H1 (cell line): Measurements from ENCODE around the gene TBC1D22A. TPM values are rescaled to one million over a fixed set of nuclear protein-coding genes. Genes with fewer than 3 reads are reported as not detected.

Experiments used
- CTCF ChIA-PET: fragments of 300-600 bp; sonication (Branson Sonifier 250); formaldehyde crosslinking; loops from one replicate; lab custom pipeline; 2021; ENCODE audit not compliant: partially characterized antibody; lab: Charles Lee
- POLR2A ChIA-PET: fragments of 300-600 bp; sonication (Branson Sonifier 250); formaldehyde crosslinking; loops from one replicate; lab custom pipeline; 2021; ENCODE audit warnings: inconsistent platforms; ENCODE audit not compliant: partially characterized antibody; lab: Charles Lee
- DNase-seq, 2 experiments: peaks; one replicate each; pipeline versions ENCODE4 v3.0.0 to v3.0.0-alpha.2; 2010 to 2022; ENCODE audit warnings: low spot score in 2 of 2, low read depth in 1 of 2, mixed read lengths in 1 of 2
- FAIRE-seq: peaks from 2 replicates; lab custom pipeline; 2011; peaks lifted over from hg19 to GRCh38; lab: Jason Lieb, UNC
- H2AFZ ChIP-seq: 2 replicates; pipeline ENCODE4 v1.8.1; 2012; ENCODE audit warnings: low read length, inconsistent platforms
- H2AK5ac ChIP-seq: 2 replicates; pipeline ENCODE4 v1.6.1; 2013; ENCODE audit warnings: low read depth, low read length
- H2BK120ac ChIP-seq: replicated peaks from 2 replicates; pipeline ENCODE3; 2013; ENCODE audit warnings: low read depth, low read length, inconsistent platforms
- H2BK12ac ChIP-seq: 2 replicates; pipeline ENCODE4 v1.6.1; 2013; ENCODE audit warnings: low read depth, low read length
- H2BK15ac ChIP-seq: 2 replicates; pipeline ENCODE4 v1.6.1; 2013; ENCODE audit warnings: low read length
- H2BK20ac ChIP-seq: 2 replicates; pipeline ENCODE4 v1.6.1; 2013; ENCODE audit warnings: low read length
- H2BK5ac ChIP-seq: 2 replicates; pipeline ENCODE4 v1.6.1; 2013; ENCODE audit warnings: low read depth, low read length
- H3K14ac ChIP-seq: 2 replicates; pipeline ENCODE4 v1.6.1; 2013; ENCODE audit warnings: inconsistent platforms; ENCODE audit not compliant: insufficient read length
- H3K18ac ChIP-seq: 2 replicates; pipeline ENCODE4 v1.6.1; 2013; ENCODE audit warnings: low read length; ENCODE audit errors: extremely low read depth
- H3K23ac ChIP-seq: 2 replicates; pipeline ENCODE4 v1.6.1; 2013; ENCODE audit warnings: inconsistent platforms; ENCODE audit not compliant: insufficient read length
- H3K23me2 ChIP-seq: 2 replicates; pipeline ENCODE4 v1.6.1; 2013; ENCODE audit warnings: low read depth, low read length
- H3K27ac ChIP-seq: 2 replicates; pipeline ENCODE4 v1.6.1; 2011; ENCODE audit warnings: low read depth, low read length, inconsistent platforms
- H3K27me3 ChIP-seq, 4 experiments: replicated peaks in 1 of 4; 1 replicate in 1 of 4; 2 replicates in 3 of 4; pipeline versions ENCODE4 v1.6.1 to v1.8.1; 2011 to 2013; ENCODE audit warnings: low read length in 3 of 4, mild to moderate bottlenecking in 3 of 4, inconsistent platforms in 2 of 4, mixed read lengths in 2 of 4, moderate library complexity in 1 of 4; ENCODE audit not compliant: control insufficient read depth in 3 of 4, insufficient read depth in 3 of 4; ENCODE audit errors: extremely low read depth in 1 of 4
- H3K36me3 ChIP-seq, 4 experiments: 2 replicates each; pipeline versions ENCODE4 v1.6.1 to v1.8.1; 2011 to 2013; ENCODE audit warnings: mild to moderate bottlenecking in 4 of 4, low read length in 3 of 4, moderate library complexity in 2 of 4, control low read depth in 1 of 4, inconsistent platforms in 1 of 4; ENCODE audit not compliant: insufficient read depth in 4 of 4, control insufficient read depth in 2 of 4
- H3K4ac ChIP-seq: replicated peaks from 2 replicates; pipeline ENCODE3; 2013; ENCODE audit warnings: low read length, low read depth, mixed read lengths, inconsistent platforms; ENCODE audit not compliant: insufficient read length
- H3K4me1 ChIP-seq, 4 experiments: replicated peaks in 1 of 4; 1 replicate in 1 of 4; 2 replicates in 3 of 4; pipeline versions ENCODE4 v1.6.1 to v1.8.1; 2011 to 2013; ENCODE audit warnings: low read length in 3 of 4, inconsistent platforms in 2 of 4, mixed read lengths in 1 of 4; ENCODE audit not compliant: insufficient read depth in 4 of 4, control insufficient read depth in 3 of 4
- H3K4me2 ChIP-seq, 2 experiments: 2 replicates each; pipeline versions ENCODE4 v1.6.1 to v1.8.1; 2011 to 2013; ENCODE audit warnings: low read depth in 2 of 2, low read length in 2 of 2, control low read depth in 1 of 2, inconsistent platforms in 1 of 2, mild to moderate bottlenecking in 1 of 2; ENCODE audit not compliant: insufficient read depth in 1 of 2
- H3K4me3 ChIP-seq, 4 experiments: fragments of 200-600, 300-600 bp in 1 of 4; sonication (generic), shearing (Covaris generic), sonication (Bioruptor Twin) in 1 of 4; 2 replicates each; pipeline versions ENCODE4 v1.5.1 to v1.8.1; 2011 to 2016; ENCODE audit warnings: low read length in 4 of 4, low read depth in 3 of 4, control low read depth in 2 of 4, inconsistent platforms in 2 of 4, mild to moderate bottlenecking in 2 of 4, mixed read lengths in 1 of 4, moderate library complexity in 1 of 4; ENCODE audit not compliant: insufficient read depth in 2 of 4; ENCODE audit errors: extremely low read depth in 1 of 4
- H3K56ac ChIP-seq: replicated peaks from 2 replicates; pipeline ENCODE3; 2013; ENCODE audit warnings: low read depth, mild to moderate bottlenecking, mixed read lengths, low read length, inconsistent platforms; ENCODE audit not compliant: insufficient read length
- H3K79me1 ChIP-seq: 2 replicates; pipeline ENCODE4 v1.6.1; 2013; ENCODE audit warnings: low read depth, low read length, control low read depth
- H3K79me2 ChIP-seq, 2 experiments: 2 replicates each; pipeline versions ENCODE4 v1.6.1 to v1.8.1; 2012 to 2013; ENCODE audit warnings: low read length in 2 of 2, mild to moderate bottlenecking in 2 of 2, inconsistent platforms in 1 of 2; ENCODE audit not compliant: insufficient read depth in 2 of 2, control insufficient read depth in 1 of 2
- H3K9ac ChIP-seq, 4 experiments: replicated peaks in 1 of 4; 1 replicate in 1 of 4; 2 replicates in 3 of 4; pipeline versions ENCODE4 v1.6.1 to v1.8.1; 2011 to 2013; ENCODE audit warnings: low read depth in 3 of 4, low read length in 3 of 4, control low read depth in 2 of 4, mild to moderate bottlenecking in 2 of 4, moderate library complexity in 2 of 4, inconsistent platforms in 1 of 4; ENCODE audit errors: extremely low read depth in 1 of 4
- H3K9me3 ChIP-seq, 2 experiments: 2 replicates each; pipeline versions ENCODE4 v1.6.1 to v1.8.1; 2012 to 2013; ENCODE audit warnings: mild to moderate bottlenecking in 2 of 2, moderate library complexity in 2 of 2, control low read depth in 1 of 2, inconsistent platforms in 1 of 2, low read depth in 1 of 2, low read length in 1 of 2, mixed read lengths in 1 of 2; ENCODE audit not compliant: insufficient read depth in 2 of 2
- H4K20me1 ChIP-seq, 2 experiments: replicated peaks in 1 of 2; 2 replicates each; pipeline versions ENCODE3 to v1.8.1; 2011 to 2013; ENCODE audit warnings: inconsistent platforms in 2 of 2, low read length in 2 of 2, mild to moderate bottlenecking in 1 of 2; ENCODE audit not compliant: insufficient read depth in 2 of 2, control insufficient read depth in 1 of 2
- H4K5ac ChIP-seq: 2 replicates; pipeline ENCODE4 v1.6.1; 2013; ENCODE audit warnings: low read length, low read depth, mixed read lengths, inconsistent platforms; ENCODE audit not compliant: insufficient read length
- H4K8ac ChIP-seq: 2 replicates; pipeline ENCODE4 v1.8.0; 2013; ENCODE audit warnings: mild to moderate bottlenecking, moderate library complexity, low read length, inconsistent platforms; ENCODE audit not compliant: insufficient read depth; ENCODE audit errors: extremely low read depth
- H4K91ac ChIP-seq: replicated peaks from 2 replicates; pipeline ENCODE3; 2013; ENCODE audit warnings: low read length, mixed read lengths, inconsistent platforms; ENCODE audit not compliant: insufficient read length
- CBX8 ChIP-seq: fragments of 300-800, 300-1000 bp; sonication (generic); IDR thresholded peaks from 2 replicates; pipeline ENCODE4 v1.7.1; 2016; ENCODE audit warnings: low read depth, low read length, borderline replicate concordance
- WGBS, 2 experiments: shearing (Covaris generic) in 1 of 2; methylation state at CpG; one replicate each; pipeline versions ENCODE4 v1.1.6 to v1.1.7; 2013 to 2015; ENCODE audit warnings: low lambda C conversion rate in 2 of 2, mixed read lengths in 2 of 2, inconsistent platforms in 1 of 2, low coverage in 1 of 2, missing lambda C conversion rate in 1 of 2; ENCODE audit not compliant: insufficient replicate concordance in 2 of 2, insufficient coverage in 1 of 2, insufficient read length in 1 of 2; ENCODE audit errors: extremely low coverage in 1 of 2, missing lambda C conversion rate in 1 of 2; 5-methylcytosine and 5-hydroxymethylcytosine counted together
- polyA plus RNA-seq, 7 experiments: library from polyadenylated mRNA; depleted of rRNA in 3 of 7; stranded (reverse) in 5 of 7; unstranded in 2 of 7; fragments of >200 nt in 5 of 7; fragments of 200-250 nt in 2 of 7; gene quantifications; 1 replicate in 5 of 7; 2 replicates in 1 of 7; 4 replicates in 1 of 7; pipeline versions ENCODE4 v1.2.1 to v1.2.3, GENCODE V29; 2011 to 2013; ENCODE audit warnings: missing spikeins in 2 of 7, mixed read lengths in 2 of 7
- total RNA-seq: library from RNA; stranded (reverse); fragmentation: NEBNext Ultra II Directional; extraction: Animal tissue kit (Norgen Biotek cat#: 25700); gene quantifications from 2 replicates; pipeline ENCODE4 v1.2.1, GENCODE V29; 2021

TBC1D22A gene
- total and polyA plus RNA-seq, 2 of the 8 experiments (the other 6 are each of a cell fraction or from before 2014, with no cell fraction given): 11.9 to 18.4 TPM

DNA sequence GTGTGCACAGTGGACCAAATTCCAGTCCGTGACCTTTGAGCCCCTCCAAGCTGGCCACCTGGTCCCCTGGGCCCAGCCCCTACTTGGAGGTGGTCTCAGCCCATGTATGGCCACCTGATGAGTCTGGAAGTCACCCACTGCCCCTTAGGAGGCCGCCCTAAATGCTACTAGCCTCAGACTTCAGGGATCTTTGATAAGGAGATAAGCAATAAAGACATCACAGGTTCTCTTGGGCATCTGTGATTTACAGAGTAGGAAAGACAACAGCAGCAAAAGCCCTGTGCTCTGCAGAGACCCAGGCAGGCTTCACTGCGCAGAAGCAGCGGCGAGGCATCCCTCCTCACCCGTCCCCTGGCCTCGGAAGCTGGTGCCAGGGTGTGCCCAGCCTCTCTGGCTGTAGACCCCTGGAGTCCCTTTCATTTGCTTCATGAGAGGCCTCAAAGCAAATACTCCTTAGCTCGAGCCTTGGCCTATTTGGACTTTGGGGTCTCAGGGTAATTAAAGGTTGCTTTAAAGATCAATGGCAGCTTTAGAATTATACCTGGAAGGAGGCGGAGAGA is 360.1 kb downstream of the TBC1D22A start:
- Histone ChIP-seq H4K91ac (no peak overlapping the region), H3K27me3 (no peaks in the 10 kb centered on the region), H3K23ac (no peak overlapping the region), H3K79me2 (no peaks in the 10 kb centered on the region), H3K14ac (no peak overlapping the region), H3K36me3 (no peaks in the 10 kb centered on the region), H3K4ac (no peak overlapping the region), H3K4me2 (no peak overlapping the region), H2BK12ac (no peak overlapping the region), H2AFZ (no peak overlapping the region), H3K27ac (no peak overlapping the region), H4K8ac (no peak overlapping the region), H4K20me1 (peaks cover 0 to 5% of the 10 kb centered on the region in 2 experiments), H3K56ac (no peak overlapping the region), H3K79me1 (no peaks in the 10 kb centered on the region), H2BK20ac (no peak overlapping the region), H2AK5ac (no peak overlapping the region), H3K9ac (no peak overlapping the region), H3K9me3 (no peaks in the 10 kb centered on the region), H2BK120ac (no peak overlapping the region), H3K4me3 (no peak overlapping the region), H3K4me1 (peaks cover 0 to 9% (median 4%) of the 10 kb centered on the region in 4 experiments; a peak in 5 of 7 replicates), H3K23me2 (no peaks in the 10 kb centered on the region), H3K18ac (no peak overlapping the region), H4K5ac (no peak overlapping the region), H2BK5ac (no peak overlapping the region; the same call in 1 of the 2 replicates), H2BK15ac (no peak overlapping the region)
- TF ChIP-seq CBX8: no peak
- no peak for DNase-seq
- ChIA-PET CTCF (interaction anchor here (0.6 kb wide), 1 partner anchor 209 kb away, joined by 3 read pairs; no protein-coding TSS in a partner anchor), POLR2A (no interaction called here)
- no peak for FAIRE-seq
- 91% methylated on average over 9 of the region's 9 CpGs; no CpG with 5 or more reads in 1 of the 2 experiments for WGBS, 2 experiments
